MCF 10A (cell line): ENCODE data around the gene NKAIN1. TPM values are rescaled to one million over a fixed set of nuclear protein-coding genes. Genes with fewer than 3 reads are reported as not detected.

Experiments used
- BruUV-seq: library from RNA; stranded (reverse); fragments of 400-500 nt; replicated peaks from 2 replicates; lab custom pipeline; 2021; lab: Mats Ljungman, UMichigan
- CTCF ChIA-PET: fragments of 300-600 bp; sonication (Branson Sonifier 250); formaldehyde crosslinking; extraction: SDS; loops from one replicate; lab custom pipeline; 2021; ENCODE audit warnings: antibody characterized with exemption, inconsistent platforms; lab: Yijun Ruan, JAX
- POLR2A ChIA-PET: fragments of 300-600, 350-650 bp; sonication (Branson Sonifier 250); formaldehyde crosslinking; extraction: SDS; loops from one replicate; lab custom pipeline; 2020; ENCODE audit warnings: antibody characterized with exemption, inconsistent platforms; lab: Yijun Ruan, JAX
- DNase-seq: peaks from one replicate; pipeline ENCODE4 v3.0.0-alpha.2; 2018; ENCODE audit not compliant: unreplicated experiment
- H3K27ac Mint-ChIP-seq: one replicate; pipeline ENCODE4 v1.8.0; 2022; ENCODE audit warnings: mild to moderate bottlenecking, low read depth, mixed read lengths; ENCODE audit not compliant: unreplicated experiment
- H3K27me3 Mint-ChIP-seq: one replicate; pipeline ENCODE4 v1.8.0; 2022; ENCODE audit warnings: mixed read lengths; ENCODE audit not compliant: insufficient read depth, unreplicated experiment
- H3K36me3 Mint-ChIP-seq: one replicate; pipeline ENCODE4 v1.8.0; 2022; ENCODE audit warnings: mild to moderate bottlenecking, moderate library complexity, mixed read lengths; ENCODE audit not compliant: insufficient read depth, unreplicated experiment
- H3K4me1 Mint-ChIP-seq: one replicate; pipeline ENCODE4 v1.8.0; 2022; ENCODE audit warnings: mixed read lengths; ENCODE audit not compliant: insufficient read depth, unreplicated experiment
- H3K4me3 Mint-ChIP-seq: one replicate; pipeline ENCODE4 v1.8.0; 2022; ENCODE audit warnings: mild to moderate bottlenecking, moderate library complexity, mixed read lengths; ENCODE audit not compliant: unreplicated experiment
- H3K9me3 Mint-ChIP-seq: one replicate; pipeline ENCODE4 v1.8.0; 2022; ENCODE audit warnings: mixed read lengths; ENCODE audit not compliant: unreplicated experiment
- intact Hi-C: fragments of 100-400 bp; cut with micrococcal nuclease; formaldehyde crosslinking; loops from 2 replicates; pipeline ENCODE4 v1.14.1; 2022
- total RNA-seq: library from RNA; stranded (reverse); gene quantifications from 2 replicates; pipeline ENCODE4 v1.2.3, GENCODE V29; 2022
- TF ChIP-seq, protein P1 (sequence below): fragments of 200-600 bp; IDR thresholded peaks from one replicate; pipeline ENCODE4 v1.8.0; 2022; ENCODE audit warnings: antibody characterized with exemption, mild to moderate bottlenecking; ENCODE audit not compliant: unreplicated experiment

Gene NKAIN1
- total RNA-seq, 1 experiment from 2014 or later: not detected

DNA sequence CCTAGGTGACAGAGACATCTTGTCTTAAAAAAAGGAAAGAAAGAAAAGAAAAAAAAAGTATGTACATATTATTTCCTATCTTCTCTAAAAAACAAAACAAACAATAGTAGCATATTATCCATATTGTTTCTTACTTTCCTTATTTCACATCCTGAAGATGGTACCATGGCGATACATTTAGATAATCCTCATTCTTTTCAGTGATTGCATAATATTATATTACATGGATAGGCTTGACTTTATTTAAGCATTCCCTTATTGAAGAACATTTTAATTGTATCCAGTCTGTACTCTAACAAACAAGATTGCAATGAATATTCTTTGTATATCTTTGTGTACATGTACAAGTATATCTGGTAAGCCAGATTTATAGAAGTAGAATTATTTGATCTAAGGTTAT lies 91.3 kb downstream of the NKAIN1 start:
- intact Hi-C loops: no loop called here
- ChIA-PET CTCF (interaction anchor here (0.7 kb wide), 1 partner anchor 177 kb away, joined by 3 read pairs; no protein-coding TSS in a partner anchor), POLR2A (no interaction called here)
- no TSS peak for BruUV-seq
- no peak for DNase-seq
- Mint-ChIP-seq H3K27ac (no peak overlapping the region), H3K4me1 (peaks cover 9% of the 10 kb centered on the region), H3K9me3 (peaks cover 8% of the 10 kb centered on the region), H3K36me3 (no peaks in the 10 kb centered on the region), H3K4me3 (no peak overlapping the region), H3K27me3 (no peaks in the 10 kb centered on the region)
- TF ChIP-seq, protein P1, sequence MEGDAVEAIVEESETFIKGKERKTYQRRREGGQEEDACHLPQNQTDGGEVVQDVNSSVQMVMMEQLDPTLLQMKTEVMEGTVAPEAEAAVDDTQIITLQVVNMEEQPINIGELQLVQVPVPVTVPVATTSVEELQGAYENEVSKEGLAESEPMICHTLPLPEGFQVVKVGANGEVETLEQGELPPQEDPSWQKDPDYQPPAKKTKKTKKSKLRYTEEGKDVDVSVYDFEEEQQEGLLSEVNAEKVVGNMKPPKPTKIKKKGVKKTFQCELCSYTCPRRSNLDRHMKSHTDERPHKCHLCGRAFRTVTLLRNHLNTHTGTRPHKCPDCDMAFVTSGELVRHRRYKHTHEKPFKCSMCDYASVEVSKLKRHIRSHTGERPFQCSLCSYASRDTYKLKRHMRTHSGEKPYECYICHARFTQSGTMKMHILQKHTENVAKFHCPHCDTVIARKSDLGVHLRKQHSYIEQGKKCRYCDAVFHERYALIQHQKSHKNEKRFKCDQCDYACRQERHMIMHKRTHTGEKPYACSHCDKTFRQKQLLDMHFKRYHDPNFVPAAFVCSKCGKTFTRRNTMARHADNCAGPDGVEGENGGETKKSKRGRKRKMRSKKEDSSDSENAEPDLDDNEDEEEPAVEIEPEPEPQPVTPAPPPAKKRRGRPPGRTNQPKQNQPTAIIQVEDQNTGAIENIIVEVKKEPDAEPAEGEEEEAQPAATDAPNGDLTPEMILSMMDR: no peak

DNA sequence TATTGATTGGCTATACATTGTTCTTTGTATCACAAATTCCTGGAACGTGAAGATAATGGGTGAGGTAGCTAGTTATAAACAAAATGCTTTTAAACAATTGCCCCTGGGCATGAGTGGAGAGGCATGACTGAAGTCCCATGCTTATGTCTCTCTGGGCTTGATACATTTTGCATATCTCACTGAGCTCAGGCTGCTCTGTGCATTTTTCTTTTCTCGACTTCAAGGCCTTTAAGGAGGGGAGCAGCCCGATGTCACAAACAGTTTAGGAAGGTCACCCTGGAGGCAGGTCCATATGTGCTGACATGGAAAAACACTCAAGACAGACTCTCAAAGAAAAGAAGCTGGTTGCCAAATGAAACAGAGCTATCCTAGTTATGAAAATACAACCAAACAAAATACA lies 94.0 kb downstream of the NKAIN1 start:
- DNase-seq: no peak
- Mint-ChIP-seq H3K4me3 (no peak overlapping the region), H3K36me3 (no peaks in the 10 kb centered on the region), H3K27ac (no peak overlapping the region), H3K9me3 (no peaks in the 10 kb centered on the region), H3K27me3 (no peaks in the 10 kb centered on the region), H3K4me1 (no peaks in the 10 kb centered on the region)
- intact Hi-C loops: no loop called here
- TF ChIP-seq, protein P1: no peak
- POLR2A ChIA-PET: interaction anchor here (0.9 to 1.0 kb wide), 3 partner anchors 9 to 212 kb away, joined by 3 to 8 read pairs (median 4); no protein-coding TSS in a partner anchor
- BruUV-seq: no TSS peak
- CTCF ChIA-PET: no interaction called here

DNA sequence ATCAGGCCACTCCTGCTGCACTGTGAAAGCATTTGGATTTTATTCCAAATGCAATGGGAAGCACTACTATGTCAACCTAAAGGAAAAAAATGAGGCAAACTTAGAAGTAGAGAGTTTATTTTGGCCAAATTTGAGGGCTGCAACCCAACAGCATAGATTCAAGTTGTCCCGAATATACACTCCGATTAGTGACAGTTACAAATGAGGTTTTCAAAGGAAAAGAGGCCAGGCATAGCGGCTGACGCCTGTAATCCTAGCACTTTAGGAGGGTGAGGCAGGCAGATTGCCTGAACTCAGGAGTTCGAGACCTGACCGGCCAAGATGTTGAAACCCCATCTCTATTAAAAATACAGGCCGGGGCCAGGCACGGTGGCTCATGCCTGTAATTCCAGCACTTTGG lies 95.2 kb downstream of the NKAIN1 start:
- ChIA-PET CTCF (no interaction called here), POLR2A (no interaction called here)
- Mint-ChIP-seq H3K36me3 (no peaks in the 10 kb centered on the region), H3K4me3 (no peak overlapping the region), H3K27me3 (no peaks in the 10 kb centered on the region), H3K27ac (no peak overlapping the region), H3K4me1 (no peaks in the 10 kb centered on the region), H3K9me3 (no peaks in the 10 kb centered on the region)
- no peak for DNase-seq
- intact Hi-C loops: no loop called here
- BruUV-seq: no TSS peak
- TF ChIP-seq, protein P1: no peak

DNA sequence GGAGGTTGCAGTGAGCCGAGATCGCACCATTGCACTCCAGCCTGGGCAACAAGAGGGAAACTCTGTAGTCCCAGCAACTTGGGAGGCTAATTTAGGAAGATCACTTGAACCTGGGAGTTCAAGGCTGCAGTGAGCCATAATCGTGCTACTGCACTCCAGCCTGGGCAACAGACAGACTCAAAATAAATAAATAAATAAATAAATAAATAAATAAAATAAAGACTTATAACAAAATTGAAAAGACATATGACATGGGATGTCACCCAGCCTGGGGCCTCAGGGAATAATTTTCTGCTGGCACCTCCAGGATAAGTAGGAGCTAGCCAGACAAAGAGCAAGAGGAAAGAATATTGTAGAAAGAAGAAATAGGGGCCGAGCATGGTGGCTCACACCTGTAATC lies 96.2 kb downstream of the NKAIN1 start:
- Mint-ChIP-seq H3K4me1 (no peaks in the 10 kb centered on the region), H3K27me3 (no peaks in the 10 kb centered on the region), H3K9me3 (no peaks in the 10 kb centered on the region), H3K4me3 (no peak overlapping the region), H3K27ac (no peak overlapping the region), H3K36me3 (no peaks in the 10 kb centered on the region)
- TF ChIP-seq, protein P1: no peak
- intact Hi-C loops: no loop called here
- CTCF ChIA-PET: no interaction called here
- POLR2A ChIA-PET: no interaction called here
- no TSS peak for BruUV-seq
- no peak for DNase-seq
